ENCODE results near the gene MTHFD1L.

MTHFD1L gene

GRCh38 chr6:151067684-151068596, 202.4 kb downstream of the MTHFD1L start:
- no peaks in the 10 kb centered on the region for H3K9me3 ChIP-seq
- H3K27me3 ChIP-seq: no peaks in the 10 kb centered on the region
- H3K36me3 ChIP-seq: no peaks in the 10 kb centered on the region
- H3K4me1 ChIP-seq (ENCODE audit: control insufficient read depth in 1 of 2, insufficient read depth in 1 of 2, low read depth in 1 of 2, low read length in 1 of 2): no peaks in the 10 kb centered on the region
- H3K4me3 ChIP-seq (ENCODE audit: low read depth in 1 of 2, low read length in 1 of 2): no peak overlapping the region
- no peak for TF ChIP-seq CTCF (IDR thresholded peaks at IDR 0.05)
- H3K27ac ChIP-seq: no peak overlapping the region

- H3K27ac ChIP-seq: no peak overlapping the region
- no peaks in the 10 kb centered on the region for H3K4me1 ChIP-seq (ENCODE audit: control insufficient read depth in 1 of 2, insufficient read depth in 1 of 2, low read depth in 1 of 2, low read length in 1 of 2)
- no peaks in the 10 kb centered on the region for H3K27me3 ChIP-seq
- no peaks in the 10 kb centered on the region for H3K36me3 ChIP-seq
- H3K4me3 ChIP-seq (ENCODE audit: low read depth in 1 of 2, low read length in 1 of 2): no peak overlapping the region
- TF ChIP-seq CTCF (IDR thresholded peaks at IDR 0.05): no peak
- H3K9me3 ChIP-seq: no peaks in the 10 kb centered on the region
These were observed 203.3 kb downstream of the MTHFD1L start for GRCh38 chr6:151068761-151069312.

GRCh38 chr6:151069641-151070040, 204.1 kb downstream of the MTHFD1L start:
- no peaks in the 10 kb centered on the region for H3K9me3 ChIP-seq
- H3K36me3 ChIP-seq: no peaks in the 10 kb centered on the region
- no peaks in the 10 kb centered on the region for H3K4me1 ChIP-seq (ENCODE audit: control insufficient read depth in 1 of 2, insufficient read depth in 1 of 2, low read depth in 1 of 2, low read length in 1 of 2)
- TF ChIP-seq CTCF (IDR thresholded peaks at IDR 0.05): no peak
- no peak overlapping the region for H3K27ac ChIP-seq
- H3K4me3 ChIP-seq (ENCODE audit: low read depth in 1 of 2, low read length in 1 of 2): no peak overlapping the region
- no peaks in the 10 kb centered on the region for H3K27me3 ChIP-seq

- Histone ChIP-seq H3K27ac (no peak overlapping the region), H3K36me3 (no peaks in the 10 kb centered on the region), H3K4me3 (ENCODE audit: low read depth in 1 of 2, low read length in 1 of 2) (no peak overlapping the region), H3K27me3 (no peaks in the 10 kb centered on the region), H3K9me3 (no peaks in the 10 kb centered on the region), H3K4me1 (ENCODE audit: control insufficient read depth in 1 of 2, insufficient read depth in 1 of 2, low read depth in 1 of 2, low read length in 1 of 2) (no peaks in the 10 kb centered on the region)
- no peak for TF ChIP-seq CTCF (IDR thresholded peaks at IDR 0.05)
These were observed 205.1 kb downstream of the MTHFD1L start for GRCh38 chr6:151070631-151071051.

- H3K4me1 ChIP-seq (ENCODE audit: control insufficient read depth in 1 of 2, insufficient read depth in 1 of 2, low read depth in 1 of 2, low read length in 1 of 2): no peaks in the 10 kb centered on the region
- no peak for TF ChIP-seq CTCF (IDR thresholded peaks at IDR 0.05)
- H3K4me3 ChIP-seq (ENCODE audit: low read depth in 1 of 2, low read length in 1 of 2): no peak overlapping the region
- no peak overlapping the region for H3K27ac ChIP-seq
- no peaks in the 10 kb centered on the region for H3K9me3 ChIP-seq
- no peaks in the 10 kb centered on the region for H3K27me3 ChIP-seq
- no peaks in the 10 kb centered on the region for H3K36me3 ChIP-seq
These were observed 205.8 kb downstream of the MTHFD1L start for GRCh38 chr6:151071295-151071694.

Data from neutrophil (primary cell).